ENCODE measurements around the gene CCDC89.

Gene CCDC89

GRCh38 chr11:85664615-85665481 is 21.1 kb downstream of the CCDC89 start, which contains the start of gene CREBZF (continued):
- TF ChIP-seq ZNF518A (tag by site-specific recombination; conservative IDR thresholded peaks at IDR 0.05; ENCODE audit: low read depth) (peak; percentile 44; the same call in 1 of the 2 replicates), PRDM10 (tag by site-specific recombination; IDR thresholded peaks at IDR 0.05) (0 out of 2 replicates have a peak, but pooled peaks have one; percentile 11), ZNF112 (tag by site-specific recombination; IDR thresholded peaks at IDR 0.05) (no peak)

DNA sequence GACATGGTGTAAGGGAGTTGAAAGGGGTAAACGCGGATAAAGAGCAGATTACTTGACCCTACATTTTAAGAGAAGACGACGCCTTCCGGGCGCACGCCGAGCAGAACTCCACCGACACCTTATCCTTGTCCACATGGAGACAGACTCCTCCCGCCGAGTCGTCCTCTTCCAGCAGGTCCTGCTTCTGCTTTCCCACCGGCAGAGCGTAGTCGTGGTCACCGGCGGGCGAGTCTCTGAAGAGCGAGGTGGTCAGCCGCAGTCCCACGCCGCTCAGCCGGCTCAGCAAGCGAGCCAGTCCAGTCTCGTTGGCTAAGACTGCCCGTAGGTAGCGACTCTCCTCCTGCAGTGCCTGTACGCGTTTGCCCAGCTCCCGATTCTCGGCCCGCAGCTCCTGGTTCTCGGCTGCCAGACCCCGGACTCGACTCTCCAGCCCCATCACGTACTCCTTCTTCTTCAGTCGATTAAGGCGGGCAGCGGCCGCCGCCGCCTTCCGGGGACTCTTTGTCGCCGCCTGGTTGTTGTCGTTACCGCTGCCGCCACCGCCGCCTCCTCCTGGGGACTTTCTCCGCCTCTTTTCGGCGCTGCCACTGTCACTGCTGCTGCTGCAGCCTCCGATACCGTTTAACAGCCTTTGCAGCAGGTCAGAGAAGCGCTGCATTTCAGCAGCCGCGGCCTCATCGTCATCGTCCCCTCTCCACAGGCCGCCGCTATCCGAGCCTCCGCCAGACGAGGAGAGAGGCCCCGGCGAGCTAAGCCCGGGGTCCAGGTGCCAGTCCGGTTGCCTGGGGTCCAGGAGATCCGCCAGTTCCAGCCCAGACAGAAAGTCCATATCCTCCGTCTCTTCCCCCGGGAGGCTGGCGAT is 22.0 kb downstream of the CCDC89 start:
- POLR2A ChIA-PET: interaction anchor here (0.8 to 3.4 kb wide), 7 partner anchors 10 to 191 kb away, joined by 3 to 37 read pairs (median 4); partner anchors contain the start of genes CCDC83, TMEM126A and TMEM126B
- no peak for TF ChIP-seq ZNF426 (tag by site-specific recombination; IDR thresholded peaks at IDR 0.05)
- TF ChIP-seq ZBTB7A (tag by site-specific recombination; IDR thresholded peaks at IDR 0.05; ENCODE audit: low read depth): no peak
- peak; percentile 79 for TF ChIP-seq CTCF (tag by site-specific recombination; IDR thresholded peaks at IDR 0.05)
- no peak for TF ChIP-seq ZNF544 (tag by site-specific recombination; IDR thresholded peaks at IDR 0.05)
- TF ChIP-seq ZBTB1 (tag by site-specific recombination; IDR thresholded peaks at IDR 0.05): no peak
- no peak for TF ChIP-seq ZNF785 (tag by site-specific recombination; IDR thresholded peaks at IDR 0.05)
- TF ChIP-seq ZNF114 (tag by site-specific recombination; IDR thresholded peaks at IDR 0.05): no peak
- no peak for TF ChIP-seq OVOL3 (tag by site-specific recombination; IDR thresholded peaks at IDR 0.05)
- no peak for TF ChIP-seq ZNF558 (tag by site-specific recombination; IDR thresholded peaks at IDR 0.05)
- no peak for TF ChIP-seq KLF9 (tag by site-specific recombination; IDR thresholded peaks at IDR 0.05; ENCODE audit: low read depth)
- no peak for TF ChIP-seq ZNF23 (tag by site-specific recombination; IDR thresholded peaks at IDR 0.05; ENCODE audit: borderline replicate concordance)
- TF ChIP-seq ZSCAN16 (tag by site-specific recombination; IDR thresholded peaks at IDR 0.05): no peak
- TF ChIP-seq ZNF600 (tag by site-specific recombination; IDR thresholded peaks at IDR 0.05): peak; percentile 74
- no peak for TF ChIP-seq ZSCAN4 (tag by site-specific recombination; IDR thresholded peaks at IDR 0.05)

More for the DNA sequence above, 22.0 kb downstream of the CCDC89 start:
- Histone ChIP-seq H3K36me3 (ENCODE audit: control insufficient read depth in 2 of 2, insufficient read depth in 1 of 2, low read length in 2 of 2) (peaks cover 14 to 48% of the 10 kb centered on the region in 2 experiments; a peak in 2 of 3 replicates), H3K4me3 (ENCODE audit: low read depth, low read length) (peak overlapping the region; percentile 91), H3K4me1 (ENCODE audit: control insufficient read depth, insufficient read depth, low read length) (no peaks in the 10 kb centered on the region), H3K27ac (ENCODE audit: extremely low read depth, low read depth, low read length) (peak overlapping the region; percentile 94), H3K9me3 (ENCODE audit: control insufficient read depth, insufficient read depth, low read depth, low read length) (no peaks in the 10 kb centered on the region)
- CTCF ChIA-PET: interaction anchor here (0.6 to 0.7 kb wide), 2 partner anchors 28 to 217 kb away, joined by 4 to 5 read pairs; no protein-coding TSS in a partner anchor
